Colonic mucosa (tissue), 4 donors: Measurements from ENCODE around the gene ENPP7. TPM values are rescaled to one million over a fixed set of nuclear protein-coding genes. Genes with fewer than 3 reads are reported as not detected.

ENCODE experiments used
- DNase-seq: peaks from one replicate; pipeline ENCODE4 v3.0.0-alpha.2; 2020
- H3K27ac ChIP-seq: fragments of 200-600 bp; one replicate; pipeline ENCODE4 v1.8.0; 2021
- H3K27me3 ChIP-seq: fragments of 200-600 bp; one replicate; pipeline ENCODE4 v1.8.0; 2021
- H3K36me3 ChIP-seq: fragments of 200-600 bp; one replicate; pipeline ENCODE4 v1.8.0; 2021
- H3K4me1 ChIP-seq: fragments of 200-600 bp; one replicate; pipeline ENCODE4 v1.8.0; 2021; ENCODE audit warnings: mild to moderate bottlenecking
- H3K4me3 ChIP-seq: fragments of 200-600 bp; one replicate; pipeline ENCODE4 v1.8.0; 2021
- H3K9ac ChIP-seq, 2 donors: one replicate each; pipeline ENCODE4 v1.7.0; 2013; ENCODE audit warnings: control low read depth in 2 of 2, low read depth in 2 of 2, low read length in 2 of 2
- H3K9me3 ChIP-seq: fragments of 200-600 bp; one replicate; pipeline ENCODE4 v1.8.0; 2021
- intact Hi-C: fragments of 100-400 bp; cut with DNase I; formaldehyde crosslinking; loops from one replicate; pipeline ENCODE4 v1.14.1; 2022
- total RNA-seq, 2 donors: library from RNA; stranded (reverse); fragmentation: NEBNext Ultra II Directional in 1 of 2; extraction: Animal tissue kit (Norgen Biotek cat#: 25700) in 1 of 2; gene quantifications; one replicate each; pipeline ENCODE4 v1.2.1, GENCODE V29; 2021
- TF ChIP-seq, protein P1 (sequence below): fragments of 200-600 bp; IDR thresholded peaks from one replicate; pipeline ENCODE4 v1.8.0; 2022; ENCODE audit warnings: antibody characterized with exemption, mild to moderate bottlenecking
- donor health status: healthy.
- donor health status: DM: no; HTN: no; CAD: no.
- donor health status: DM: no; HTN: no; CAD: no.

Gene ENPP7
- total RNA-seq, 2 donors from 2014 or later, result not detected

DNA sequence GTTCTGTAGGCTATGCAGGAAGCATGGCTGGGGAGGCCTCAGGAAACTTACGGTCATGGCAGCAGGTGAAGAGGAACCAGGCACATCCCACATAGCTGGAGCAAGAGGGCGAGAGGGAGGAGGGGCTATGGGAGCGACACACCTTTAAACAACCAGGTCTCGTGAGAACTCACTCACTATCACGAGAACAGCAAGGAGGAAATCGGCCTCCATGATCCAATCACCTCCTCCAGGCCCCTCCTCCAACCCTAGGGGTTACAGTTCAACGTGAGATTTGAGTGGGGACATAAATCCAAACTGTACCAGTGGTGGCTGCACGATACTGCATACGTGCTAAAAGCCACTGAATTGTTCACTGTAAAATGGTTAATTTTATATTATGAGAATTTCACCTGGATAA, 26.1 kb upstream of the ENPP7 start:
- no peak overlapping the region for H3K4me3 ChIP-seq

GRCh38 chr17:79705674-79706073, 25.1 kb upstream of the ENPP7 start:
- intact Hi-C loops, result loop anchor here (10.0 kb wide), 1 partner anchor 291 kb away; no protein-coding TSS in a partner anchor
- H3K9ac ChIP-seq, result no peak overlapping the region
- no peaks in the 10 kb centered on the region for H3K9me3 ChIP-seq
- no peak for DNase-seq
- no peak overlapping the region for H3K4me3 ChIP-seq
- H3K27me3 ChIP-seq, result no peaks in the 10 kb centered on the region
- no peak overlapping the region for H3K27ac ChIP-seq
- no peaks in the 10 kb centered on the region for H3K4me1 ChIP-seq
- no peaks in the 10 kb centered on the region for H3K36me3 ChIP-seq
- TF ChIP-seq, protein P1, sequence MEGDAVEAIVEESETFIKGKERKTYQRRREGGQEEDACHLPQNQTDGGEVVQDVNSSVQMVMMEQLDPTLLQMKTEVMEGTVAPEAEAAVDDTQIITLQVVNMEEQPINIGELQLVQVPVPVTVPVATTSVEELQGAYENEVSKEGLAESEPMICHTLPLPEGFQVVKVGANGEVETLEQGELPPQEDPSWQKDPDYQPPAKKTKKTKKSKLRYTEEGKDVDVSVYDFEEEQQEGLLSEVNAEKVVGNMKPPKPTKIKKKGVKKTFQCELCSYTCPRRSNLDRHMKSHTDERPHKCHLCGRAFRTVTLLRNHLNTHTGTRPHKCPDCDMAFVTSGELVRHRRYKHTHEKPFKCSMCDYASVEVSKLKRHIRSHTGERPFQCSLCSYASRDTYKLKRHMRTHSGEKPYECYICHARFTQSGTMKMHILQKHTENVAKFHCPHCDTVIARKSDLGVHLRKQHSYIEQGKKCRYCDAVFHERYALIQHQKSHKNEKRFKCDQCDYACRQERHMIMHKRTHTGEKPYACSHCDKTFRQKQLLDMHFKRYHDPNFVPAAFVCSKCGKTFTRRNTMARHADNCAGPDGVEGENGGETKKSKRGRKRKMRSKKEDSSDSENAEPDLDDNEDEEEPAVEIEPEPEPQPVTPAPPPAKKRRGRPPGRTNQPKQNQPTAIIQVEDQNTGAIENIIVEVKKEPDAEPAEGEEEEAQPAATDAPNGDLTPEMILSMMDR, result no peak

More for the DNA sequence above, 26.1 kb upstream of the ENPP7 start:
- no peak for DNase-seq
- Histone ChIP-seq H3K9ac (no peak overlapping the region), H3K27ac (no peak overlapping the region), H3K36me3 (no peaks in the 10 kb centered on the region), H3K27me3 (no peaks in the 10 kb centered on the region), H3K9me3 (no peaks in the 10 kb centered on the region), H3K4me1 (no peaks in the 10 kb centered on the region)
- TF ChIP-seq, protein P1, result no peak
- intact Hi-C loops, result loop anchor here (10.0 kb wide), 1 partner anchor 290 kb away; no protein-coding TSS in a partner anchor

DNA sequence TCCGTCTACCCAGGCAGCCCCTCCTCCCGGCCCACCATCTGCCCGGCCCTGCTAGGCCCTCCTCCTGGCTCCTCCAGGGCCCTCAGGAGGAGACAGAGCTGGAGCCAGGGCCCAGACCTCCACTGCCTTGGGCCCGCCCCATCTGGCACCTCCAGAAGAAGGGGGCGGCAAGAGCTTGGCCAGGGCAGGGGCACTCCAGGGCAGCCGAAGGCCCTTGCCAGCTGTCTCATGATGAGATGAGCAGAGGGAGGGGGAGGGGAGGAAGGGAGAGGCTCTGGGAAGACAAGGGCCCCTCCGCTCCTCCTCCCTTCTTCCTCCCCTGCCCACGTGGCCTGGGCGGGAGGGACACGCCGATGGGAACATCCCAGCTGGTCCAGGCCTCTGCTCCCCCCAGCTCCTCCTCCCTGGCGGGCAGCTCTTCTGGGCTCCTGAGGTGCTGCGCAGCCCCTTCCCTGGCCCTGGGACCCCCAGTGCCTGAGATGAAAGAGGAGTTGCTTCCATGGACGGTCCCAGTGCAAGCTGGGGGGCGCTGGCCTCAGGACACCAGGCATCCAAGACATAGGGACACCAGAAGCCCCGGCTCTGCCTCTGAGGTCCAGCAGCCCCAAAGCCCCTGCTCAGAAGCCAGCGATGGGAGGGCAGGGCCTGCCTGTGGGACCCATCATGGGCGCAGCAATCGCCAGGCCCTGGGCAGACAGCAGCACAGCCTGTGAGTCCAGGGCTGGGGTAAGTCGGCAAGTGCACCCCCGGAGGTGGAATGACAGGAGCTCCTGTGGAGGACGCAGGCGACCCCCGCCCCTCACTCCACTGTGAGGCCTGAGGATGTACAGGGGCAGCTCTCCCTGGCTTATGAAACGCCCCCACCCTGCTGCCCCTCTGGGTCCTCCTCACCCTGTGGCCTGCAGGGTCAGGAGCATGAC, 23.6 kb upstream of the ENPP7 start:
- Histone ChIP-seq H3K4me1 (no peaks in the 10 kb centered on the region), H3K9ac (no peak overlapping the region), H3K27ac (no peak overlapping the region), H3K9me3 (no peaks in the 10 kb centered on the region), H3K27me3 (no peaks in the 10 kb centered on the region), H3K4me3 (no peak overlapping the region), H3K36me3 (no peaks in the 10 kb centered on the region)
- intact Hi-C loops, result loop anchor here (10.0 kb wide), 1 partner anchor 292 kb away; no protein-coding TSS in a partner anchor
- no peak for DNase-seq
- TF ChIP-seq, protein P1, result no peak

GRCh38 chr17:79707931-79708891, 22.5 kb upstream of the ENPP7 start:
- TF ChIP-seq, protein P1, result peak; percentile 73
- DNase-seq, result peak; percentile 49
- intact Hi-C loops, result loop anchor here (10.0 kb wide), 1 partner anchor 293 kb away; no protein-coding TSS in a partner anchor
- no peak overlapping the region for H3K4me3 ChIP-seq
- H3K27me3 ChIP-seq, result no peaks in the 10 kb centered on the region
- H3K4me1 ChIP-seq, result no peaks in the 10 kb centered on the region
- H3K9me3 ChIP-seq, result no peaks in the 10 kb centered on the region
- no peak overlapping the region for H3K9ac ChIP-seq
- no peaks in the 10 kb centered on the region for H3K36me3 ChIP-seq
- H3K27ac ChIP-seq, result no peak overlapping the region

DNA sequence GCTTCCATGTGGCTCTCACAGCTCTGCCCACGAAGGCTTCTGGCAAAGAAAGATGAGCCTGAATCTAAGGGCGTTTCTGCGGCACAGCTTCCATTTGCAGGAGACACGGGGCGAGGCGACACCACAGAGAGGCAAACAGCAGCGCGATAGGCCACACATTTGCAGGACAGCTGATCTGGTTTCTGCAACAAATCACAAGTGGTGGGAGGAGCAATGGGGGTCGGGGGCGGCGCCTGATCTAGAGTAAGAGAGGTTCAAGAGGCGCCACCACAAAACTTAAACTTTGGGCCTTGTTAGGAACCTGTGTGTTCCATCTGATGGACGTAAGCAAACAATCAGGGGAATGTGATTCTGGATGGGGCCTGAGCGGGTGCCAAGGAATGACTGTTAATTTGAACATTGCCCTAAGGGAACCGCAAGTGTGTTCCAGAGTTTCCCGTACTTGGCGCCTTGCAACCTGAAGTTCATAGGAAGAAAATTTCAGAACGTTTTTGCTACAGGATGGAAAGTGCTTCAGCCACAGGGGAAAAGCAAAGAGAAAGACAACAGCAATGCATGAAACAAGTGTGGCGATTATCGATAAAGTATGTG, 18.9 kb upstream of the ENPP7 start:
- H3K27ac ChIP-seq, result no peak overlapping the region
- DNase-seq, result no peak
- H3K36me3 ChIP-seq, result no peaks in the 10 kb centered on the region
- no peaks in the 10 kb centered on the region for H3K9me3 ChIP-seq
- H3K4me3 ChIP-seq, result no peak overlapping the region
- intact Hi-C loops, result no loop called here
- no peaks in the 10 kb centered on the region for H3K27me3 ChIP-seq
- no peak overlapping the region for H3K9ac ChIP-seq
- TF ChIP-seq, protein P1, result no peak
- H3K4me1 ChIP-seq, result no peaks in the 10 kb centered on the region
